Adrenal gland (tissue), 12 donors: ENCODE data around the gene VEGFC. TPM values are rescaled to one million over a fixed set of nuclear protein-coding genes. Genes with fewer than 3 reads are reported as not detected.

Experiments used
- DNase-seq, 7 donors: peaks; one replicate each; pipeline ENCODE4 v3.0.0-alpha.2; 2019 to 2020
- H3K27ac ChIP-seq, 5 donors: fragments of 200-600 bp; sonication (generic) in 4 of 5; 1 replicate in 3 of 5; 2 replicates in 2 of 5; pipeline versions ENCODE4 v1.5.1 to v1.8.0; 2016 to 2020; ENCODE audit warnings: mild to moderate bottlenecking in 1 of 5
- H3K27me3 ChIP-seq: fragments of 200-600 bp; 2 replicates; pipeline ENCODE4 v1.8.0; 2021
- H3K36me3 ChIP-seq, 2 donors: fragments of 200-600 bp; replicated peaks in 1 of 2; 1 replicate in 1 of 2; 2 replicates in 1 of 2; pipeline versions ENCODE4 v1.5.1 to v1.8.0; 2018 to 2022
- H3K4me1 ChIP-seq, 2 donors: fragments of 200-600 bp; replicated peaks in 1 of 2; 1 replicate in 1 of 2; 2 replicates in 1 of 2; pipeline versions ENCODE4 v1.5.1 to v1.8.0; 2018 to 2021
- H3K4me3 ChIP-seq, 4 donors: fragments of 200-600 bp; sonication (generic) in 3 of 4; one replicate each; pipeline ENCODE4 v1.5.1; 2016 to 2018
- H3K9me3 ChIP-seq, 3 donors: fragments of 200-600 bp; sonication (generic) in 1 of 3; replicated peaks in 1 of 3; 1 replicate in 2 of 3; 2 replicates in 1 of 3; pipeline versions ENCODE4 v1.5.1 to v1.8.0; 2016 to 2021
- POLR2A ChIP-seq, 2 donors: fragments of 450-650 bp; IDR thresholded peaks; one replicate each; pipeline ENCODE4 v1.6.1; 2017; ENCODE audit warnings: antibody characterized with exemption in 2 of 2, mild to moderate bottlenecking in 2 of 2, moderate library complexity in 1 of 2
- WGBS, 4 donors: extraction: QIAGEN DNeasy Blood & Tissue Kit in 2 of 4; methylation state at CpG; one replicate each; pipeline versions ENCODE4 v1.1.5 to v1.1.7; 2013 to 2017; 5-methylcytosine and 5-hydroxymethylcytosine counted together
- intact Hi-C, 2 donors: fragments of 100-400 bp; cut with DNase I; formaldehyde crosslinking; loops; one replicate each; pipeline versions ENCODE4 v1.14.1 to v1.15.0; 2022 to 2023
- polyA plus RNA-seq, 3 donors: library from polyadenylated mRNA; stranded (reverse); fragments of 200-250 nt in 2 of 3; fragments of 350-450 nt in 1 of 3; fragmentation: Illumina TruSeq in 1 of 3; extraction: RNeasy Lipid Tissue Mini Kit (QIAGEN cat#74804) in 1 of 3; gene quantifications; one replicate each; pipeline ENCODE4 v1.2.3, GENCODE V29; 2013 to 2014
- total RNA-seq, 9 donors: library from RNA; depleted of rRNA in 4 of 9; stranded (reverse); fragments of >200 nt in 4 of 9; fragments of 120-200 nt in 1 of 9; fragmentation: NEBNext Ultra II Directional in 1 of 9; extraction: Animal tissue kit (Norgen Biotek cat#: 25700) in 1 of 9; gene quantifications; one replicate each; pipeline versions ENCODE4 v1.1.0 to v1.2.4, GENCODE V29; 2013 to 2023
- TF ChIP-seq, protein P1 (sequence below), 6 experiments: fragments of 450-650 bp in 4 of 6; fragments of 200-600 bp in 2 of 6; sonication (generic) in 1 of 6; IDR thresholded peaks; 1 replicate in 5 of 6; 2 replicates in 1 of 6; pipeline versions ENCODE4 v1.5.1 to v1.8.0; 2016 to 2021; ENCODE audit warnings: antibody characterized with exemption in 6 of 6, mild to moderate bottlenecking in 2 of 6, moderate library complexity in 1 of 6
- donor health status: healthy with polysubstance abuse.
- donor health status: Bipolar disorder and iron deficiency.
- donor health status: DM: yes; HTN: yes; CAD: no.
- donor health status: DM: no; HTN: no; CAD: no.
- donor health status: DM: no; HTN: no; CAD: no.
- donor health status: DM: yes; HTN: yes; CAD: no.

The VEGFC gene
- total and polyA plus RNA-seq, 12 donors = 2.9 to 30.7 (median 8.2) TPM

- no peak overlapping the region for H3K27ac ChIP-seq
- WGBS, 4 donors = 61 to 77% (median 69%) methylated on average over 1 of the region's 1 CpG
- no peaks in the 10 kb centered on the region for H3K27me3 ChIP-seq
- no peak for DNase-seq
- no peaks in the 10 kb centered on the region for H3K36me3 ChIP-seq
- H3K4me1 ChIP-seq = peaks cover 0 to under 1% of the 10 kb centered on the region in 2 donors
- H3K4me3 ChIP-seq = no peak overlapping the region
- no peaks in the 10 kb centered on the region for H3K9me3 ChIP-seq
- intact Hi-C loops = no loop called here
- TF ChIP-seq, protein P1, sequence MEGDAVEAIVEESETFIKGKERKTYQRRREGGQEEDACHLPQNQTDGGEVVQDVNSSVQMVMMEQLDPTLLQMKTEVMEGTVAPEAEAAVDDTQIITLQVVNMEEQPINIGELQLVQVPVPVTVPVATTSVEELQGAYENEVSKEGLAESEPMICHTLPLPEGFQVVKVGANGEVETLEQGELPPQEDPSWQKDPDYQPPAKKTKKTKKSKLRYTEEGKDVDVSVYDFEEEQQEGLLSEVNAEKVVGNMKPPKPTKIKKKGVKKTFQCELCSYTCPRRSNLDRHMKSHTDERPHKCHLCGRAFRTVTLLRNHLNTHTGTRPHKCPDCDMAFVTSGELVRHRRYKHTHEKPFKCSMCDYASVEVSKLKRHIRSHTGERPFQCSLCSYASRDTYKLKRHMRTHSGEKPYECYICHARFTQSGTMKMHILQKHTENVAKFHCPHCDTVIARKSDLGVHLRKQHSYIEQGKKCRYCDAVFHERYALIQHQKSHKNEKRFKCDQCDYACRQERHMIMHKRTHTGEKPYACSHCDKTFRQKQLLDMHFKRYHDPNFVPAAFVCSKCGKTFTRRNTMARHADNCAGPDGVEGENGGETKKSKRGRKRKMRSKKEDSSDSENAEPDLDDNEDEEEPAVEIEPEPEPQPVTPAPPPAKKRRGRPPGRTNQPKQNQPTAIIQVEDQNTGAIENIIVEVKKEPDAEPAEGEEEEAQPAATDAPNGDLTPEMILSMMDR (IDR thresholded peaks at IDR 0.05) = no peak
- no peak for TF ChIP-seq POLR2A (IDR thresholded peaks at IDR 0.05)
Measured at GRCh38 chr4:176798540-176798939, 5.8 kb upstream of the VEGFC start.

DNA sequence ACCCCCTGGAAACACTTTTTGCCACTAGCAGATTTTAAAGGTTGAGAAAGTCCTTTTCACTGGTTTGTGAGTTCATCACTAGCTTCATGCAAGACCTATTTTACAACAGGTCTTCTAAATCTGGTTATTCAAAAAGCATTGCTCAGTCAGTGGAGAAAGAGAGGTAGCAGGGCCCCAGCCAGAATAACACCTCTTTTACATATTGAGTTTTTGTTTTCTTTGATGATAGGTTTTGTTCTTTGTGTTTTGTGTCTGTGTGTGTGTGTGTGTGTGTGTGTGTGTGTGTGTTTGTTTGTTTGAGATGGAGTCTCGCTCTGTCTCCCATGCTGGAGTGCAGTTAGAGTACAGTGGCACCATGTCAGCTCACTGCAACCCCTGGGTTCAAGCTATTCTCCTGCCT lies 2.7 kb upstream of the VEGFC start:
- TF ChIP-seq POLR2A (IDR thresholded peaks at IDR 0.05) = no peak
- TF ChIP-seq, protein P1 (IDR thresholded peaks at IDR 0.05) = no peak
- no peaks in the 10 kb centered on the region for H3K27me3 ChIP-seq
- H3K27ac ChIP-seq = no peak overlapping the region
- H3K4me3 ChIP-seq = no peak overlapping the region
- H3K36me3 ChIP-seq = no peaks in the 10 kb centered on the region
- WGBS, 4 donors = 86 to 100% (median 100%) methylated on average over 1 of the region's 1 CpG
- peaks cover 0 to 7% of the 10 kb centered on the region in 2 donors for H3K4me1 ChIP-seq
- intact Hi-C loops = no loop called here
- DNase-seq = no peak
- H3K9me3 ChIP-seq = no peaks in the 10 kb centered on the region

DNA sequence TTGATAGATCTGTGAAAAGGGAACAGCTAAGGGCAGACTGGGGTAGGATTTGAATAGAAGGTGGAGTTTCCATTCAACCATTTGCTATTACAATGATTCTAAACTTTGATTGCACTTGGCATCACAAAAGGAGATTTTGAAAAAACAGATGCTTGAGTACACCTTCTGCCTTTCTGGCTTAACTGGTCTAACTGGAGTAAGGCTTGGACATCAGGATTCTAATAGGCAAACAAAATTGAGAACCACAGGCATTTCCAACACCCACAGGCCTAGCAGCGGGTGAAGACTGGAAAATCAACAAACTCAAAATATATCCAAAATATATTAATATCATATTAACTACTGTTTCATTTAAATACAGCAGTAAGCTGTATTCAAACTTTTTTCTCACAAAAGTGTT lies 1.9 kb upstream of the VEGFC start:
- intact Hi-C loops = loop anchor here in 1 of 2 donors (5.0 kb wide), 1 partner anchor 253 kb away; no protein-coding TSS in a partner anchor

DNA sequence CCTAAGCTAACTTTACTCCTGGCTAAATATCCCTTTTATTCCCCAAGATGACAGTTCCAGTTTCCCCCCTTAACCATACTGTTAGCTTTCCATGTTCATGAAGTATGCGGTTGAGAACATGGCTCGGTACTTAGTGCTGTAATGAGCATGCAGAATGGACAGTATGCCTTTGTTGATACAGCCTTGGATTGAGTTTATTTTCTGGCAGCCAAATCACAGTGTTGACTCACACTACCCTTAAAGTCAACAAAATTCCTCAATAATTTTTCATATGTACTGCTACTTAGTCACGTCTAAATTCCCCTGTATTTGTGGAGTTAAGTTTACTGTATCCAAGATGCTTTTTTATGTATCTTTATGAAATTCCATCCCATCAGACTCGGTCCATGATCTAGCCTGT lies 1.4 kb upstream of the VEGFC start:
- WGBS, 4 donors = 41 to 43% (median 42%) methylated on average over 4 of the region's 4 CpGs
- Histone ChIP-seq H3K36me3 (no peaks in the 10 kb centered on the region), H3K27me3 (no peaks in the 10 kb centered on the region), H3K27ac (peak overlapping the region in 1 of 5 donors; percentile 12), H3K9me3 (no peaks in the 10 kb centered on the region), H3K4me1 (peaks cover 0 to 7% of the 10 kb centered on the region in 2 donors), H3K4me3 (no peak overlapping the region)
- intact Hi-C loops = loop anchor here in 1 of 2 donors (5.0 kb wide), 1 partner anchor 253 kb away; no protein-coding TSS in a partner anchor
- peak in 3 of 7 donors; percentile 15 to 25 (median 23) for DNase-seq
- TF ChIP-seq POLR2A (IDR thresholded peaks at IDR 0.05) = no peak
- TF ChIP-seq, protein P1 (IDR thresholded peaks at IDR 0.05) = no peak

More for the DNA sequence above, 1.9 kb upstream of the VEGFC start:
- Histone ChIP-seq H3K9me3 (no peaks in the 10 kb centered on the region), H3K27me3 (no peaks in the 10 kb centered on the region), H3K4me1 (peaks cover 0 to 7% of the 10 kb centered on the region in 2 donors), H3K27ac (peak overlapping the region in 1 of 5 donors; percentile 12), H3K36me3 (no peaks in the 10 kb centered on the region), H3K4me3 (no peak overlapping the region)
- DNase-seq = no peak
- WGBS, 4 donors = 91 to 94% (median 93%) methylated on average over 1 of the region's 1 CpG
- no peak for TF ChIP-seq POLR2A (IDR thresholded peaks at IDR 0.05)
- TF ChIP-seq, protein P1 (IDR thresholded peaks at IDR 0.05) = no peak
